GM19035 (cell line): Measurements from ENCODE around the gene POR.
"Not testable (repeated sequence)": the region's sequence is repeated elsewhere in the genome, so short reads cannot be mapped to it uniquely, and the experiment has no call there.

Experiments
- ATAC-seq: cut with Tn5 transposase; IDR thresholded peaks from one replicate; pipeline ENCODE4 v1.9.1; 2021; ENCODE audit not compliant: unreplicated experiment

POR gene

DNA sequence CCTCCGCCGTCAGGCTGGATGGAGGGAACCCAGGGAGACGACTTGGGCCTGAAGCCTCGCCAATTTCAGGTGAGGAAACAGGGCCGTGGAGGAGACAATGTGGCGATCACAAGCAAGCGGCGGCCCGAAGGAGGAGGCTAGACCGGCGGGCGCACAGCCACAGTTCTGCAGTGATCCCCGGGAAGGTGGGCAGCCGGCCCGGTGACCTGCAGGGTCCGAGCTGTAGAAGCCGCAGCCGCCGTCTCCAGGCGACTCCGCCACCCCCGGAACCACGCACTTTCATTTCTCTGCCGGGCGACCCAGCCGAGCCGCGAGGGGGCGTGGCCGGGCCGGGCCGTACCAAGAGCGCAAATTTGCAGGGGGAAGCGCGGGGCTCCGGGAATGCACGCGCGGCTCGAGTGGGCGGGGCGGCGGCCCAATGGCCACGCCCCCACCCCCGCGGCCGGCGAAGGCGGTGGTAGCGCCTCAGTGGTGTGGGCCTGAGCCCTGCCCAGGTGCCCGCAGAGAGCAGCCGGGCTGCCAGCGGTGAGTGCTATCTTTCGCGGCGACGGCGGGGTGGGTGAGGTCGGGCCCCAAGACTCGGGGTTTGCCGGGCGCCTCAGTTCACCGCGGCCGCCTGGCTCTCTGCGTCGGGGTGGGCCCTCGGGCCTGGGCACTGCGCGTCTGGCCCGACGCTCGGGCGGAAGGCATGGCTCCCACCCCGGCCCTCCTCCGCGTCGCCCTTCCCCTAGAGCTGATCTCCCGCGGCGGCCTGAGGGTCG lies at the start of gene POR:
POR (plus strand) TSS at position 501 of the 761 bp plus-strand sequence. CDS start 38,847 bp downstream, outside the sequence.
- ATAC-seq, result peak; percentile 87

DNA sequence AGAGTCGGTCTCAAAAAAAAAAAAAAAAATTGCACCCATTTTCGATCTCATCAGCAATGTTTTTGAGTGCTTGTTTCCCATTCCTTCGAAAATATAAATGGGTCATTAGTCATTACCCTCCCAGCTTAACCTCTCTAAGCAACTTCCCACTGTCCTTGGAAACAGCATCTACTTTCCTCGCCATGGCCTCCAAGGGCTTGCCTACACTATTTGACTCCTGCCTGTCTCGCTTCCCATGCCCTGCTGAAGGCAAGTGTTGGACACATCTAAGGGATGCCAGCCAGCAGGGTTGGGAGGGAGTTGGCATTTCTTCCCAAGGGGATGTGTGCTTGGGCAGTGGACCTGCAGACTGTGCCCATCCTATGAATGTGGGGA lies 48.9 kb upstream of the POR start:
- no peak for ATAC-seq

DNA sequence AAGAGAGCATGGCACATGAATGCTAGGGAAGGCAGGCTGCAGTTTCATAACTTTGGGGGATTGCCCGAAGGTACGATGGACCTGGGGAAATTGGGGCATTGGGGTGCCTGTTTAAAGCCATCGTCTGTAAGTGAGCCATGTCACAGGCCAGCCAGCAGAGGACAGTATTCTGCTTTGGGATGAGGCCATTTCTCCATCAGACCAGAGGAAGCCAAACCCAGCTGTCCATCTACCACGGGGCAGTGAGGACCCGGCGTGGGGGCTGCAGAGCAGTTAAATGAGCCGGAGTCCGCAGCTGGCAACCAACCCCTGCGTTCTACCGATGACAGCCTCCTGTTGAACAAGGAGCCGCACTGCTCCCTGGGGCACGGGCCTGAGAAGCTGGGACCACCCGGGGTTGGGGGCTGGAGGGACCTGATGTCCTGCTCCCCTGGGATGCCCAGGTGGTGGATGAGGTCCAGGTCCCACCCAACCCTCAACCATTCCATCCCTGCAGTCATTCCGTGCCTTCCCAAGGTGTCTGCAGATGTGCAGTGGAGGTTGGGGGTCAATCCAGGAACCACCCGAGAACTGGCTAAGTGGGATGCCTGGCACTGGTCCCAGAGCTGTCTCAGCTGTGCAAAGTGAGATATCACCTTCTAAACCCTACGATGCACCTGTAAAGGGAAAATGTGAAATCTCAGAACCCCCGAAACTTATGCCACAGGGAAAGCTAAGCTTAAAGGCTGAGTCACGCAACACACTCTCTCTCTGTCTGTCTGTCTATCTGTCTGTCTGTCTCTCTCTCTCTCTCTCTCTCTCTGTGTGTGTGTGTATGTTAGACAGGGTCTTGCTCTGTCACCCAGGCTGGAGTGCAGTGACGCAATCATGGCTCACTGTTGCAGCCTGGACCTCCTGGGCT lies 48.2 kb upstream of the POR start:
- no peak for ATAC-seq

DNA sequence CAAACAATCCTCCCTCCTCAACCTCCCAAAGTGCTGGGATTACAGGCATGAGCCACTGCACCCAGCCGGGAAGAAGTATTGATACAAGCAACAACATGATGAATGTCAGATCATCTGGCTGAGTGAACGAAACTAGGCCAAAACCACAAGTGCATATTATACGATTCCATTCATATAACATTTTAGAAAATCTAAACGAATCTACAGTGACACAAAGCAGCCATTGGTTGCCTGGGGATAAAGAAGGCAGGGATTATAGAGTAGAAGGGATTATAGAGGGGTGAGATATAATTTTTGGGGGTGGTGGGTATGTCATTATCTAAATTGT lies 47.6 kb upstream of the POR start:
- no peak for ATAC-seq

DNA sequence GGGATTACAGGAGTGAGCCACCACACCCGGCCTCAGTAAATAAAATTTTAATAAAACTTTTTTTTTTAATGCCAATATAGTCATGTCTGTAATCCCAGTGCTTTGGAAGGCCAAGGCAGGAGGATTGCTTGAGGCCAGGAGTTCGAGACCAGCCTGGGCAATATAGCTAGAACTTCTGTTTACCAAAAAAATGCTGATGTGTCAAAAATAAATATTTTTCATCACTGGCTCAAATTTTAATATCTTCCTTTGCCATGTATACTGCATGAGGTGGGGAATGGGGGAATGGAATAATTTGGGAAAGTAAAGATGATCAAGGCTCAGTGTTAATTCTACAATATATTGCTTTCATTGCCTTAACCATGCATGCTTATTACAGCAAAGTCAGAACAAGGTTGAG lies 46.8 kb upstream of the POR start:
- ATAC-seq, result no peak

DNA sequence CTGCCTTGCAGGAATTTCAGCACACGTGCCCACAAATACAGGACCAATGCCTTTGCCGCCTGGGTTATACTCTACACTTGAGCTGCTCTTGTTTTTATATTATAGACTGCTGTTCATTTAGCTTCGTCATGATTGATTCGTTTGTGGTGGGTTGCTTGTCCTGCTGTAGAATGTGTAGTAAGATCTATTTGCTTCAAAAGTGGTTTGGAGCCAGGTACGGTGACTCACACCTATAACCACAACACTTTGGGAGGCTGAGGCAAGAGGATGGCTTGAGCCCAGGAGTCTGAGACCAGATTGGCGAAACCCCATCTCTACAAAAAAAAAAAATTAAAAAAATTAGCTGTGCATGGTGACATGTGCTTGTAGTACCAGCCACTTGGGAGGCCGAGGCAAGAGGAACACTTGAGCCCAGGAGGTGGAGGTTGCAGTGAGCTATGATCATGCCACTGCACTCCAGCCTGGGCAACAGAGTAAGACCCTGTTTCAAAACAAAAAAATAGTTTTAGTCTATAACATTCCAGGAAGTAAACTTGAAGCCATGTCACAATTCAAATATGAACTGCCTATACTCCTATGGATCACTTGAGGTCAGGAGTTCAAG lies 45.1 kb upstream of the POR start:
- no peak for ATAC-seq

DNA sequence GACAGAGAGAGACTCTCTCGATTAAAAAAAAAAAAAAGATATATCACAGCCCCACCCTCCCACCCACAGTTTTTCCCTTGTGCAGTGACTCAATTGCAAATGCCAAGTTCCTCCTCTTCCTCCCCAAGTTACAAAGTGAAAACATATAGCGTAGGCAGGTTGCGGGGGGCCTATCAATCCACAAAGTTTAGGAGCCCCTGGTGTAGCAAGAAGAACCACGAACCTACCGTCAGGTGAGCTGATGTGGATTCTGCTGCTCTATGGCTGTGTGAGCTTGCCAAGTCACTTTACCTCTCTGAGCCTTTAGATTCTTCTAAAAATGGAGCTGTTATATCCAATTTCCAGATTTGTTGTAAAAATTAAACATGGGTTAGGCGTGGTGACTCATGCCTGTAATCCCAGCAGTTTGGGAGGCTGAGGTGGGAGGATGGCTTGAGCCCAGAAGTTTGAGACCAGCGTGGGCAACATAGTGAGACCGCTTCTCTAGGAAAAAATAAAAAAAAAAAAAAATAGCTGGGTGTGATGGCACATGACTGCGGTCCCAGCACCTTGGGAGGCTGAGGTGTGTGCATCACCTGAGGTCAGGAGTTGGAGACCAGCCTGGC lies 44.3 kb upstream of the POR start:
- no peak for ATAC-seq

DNA sequence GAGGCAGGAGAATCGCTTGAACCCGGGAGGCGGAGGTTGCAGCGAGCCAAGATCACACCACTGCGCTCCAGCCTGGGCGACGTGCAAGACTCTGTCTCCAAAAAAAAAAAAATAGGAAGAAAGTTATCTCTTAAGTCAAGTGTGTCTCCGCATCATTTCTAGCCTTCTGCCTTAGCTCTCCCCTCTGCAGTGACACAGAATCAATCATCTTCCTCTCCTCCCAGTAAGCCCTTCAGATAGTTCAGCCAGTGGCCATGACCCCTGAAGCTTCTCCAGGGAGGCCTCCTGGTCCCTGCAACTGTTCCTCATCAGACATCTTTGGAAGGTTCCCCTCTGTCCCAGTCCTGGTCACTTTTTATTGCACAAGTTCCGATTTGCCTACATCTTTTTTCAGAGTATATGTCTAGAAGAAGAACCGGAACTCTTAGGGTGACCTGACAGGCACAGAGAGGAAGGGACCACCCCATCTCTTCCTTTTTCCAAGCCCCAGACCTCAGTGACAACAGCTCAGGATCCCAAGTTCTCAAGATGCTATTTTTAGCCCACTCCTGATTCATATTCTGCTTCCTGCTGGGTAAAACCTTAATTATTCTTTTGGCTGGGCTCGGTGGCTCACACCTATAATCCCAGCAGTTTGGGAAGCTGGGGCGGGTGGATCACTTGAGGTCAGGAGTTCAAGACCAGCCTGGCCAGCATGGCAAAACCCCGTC lies 42.7 kb upstream of the POR start:
- ATAC-seq, result no peak

DNA sequence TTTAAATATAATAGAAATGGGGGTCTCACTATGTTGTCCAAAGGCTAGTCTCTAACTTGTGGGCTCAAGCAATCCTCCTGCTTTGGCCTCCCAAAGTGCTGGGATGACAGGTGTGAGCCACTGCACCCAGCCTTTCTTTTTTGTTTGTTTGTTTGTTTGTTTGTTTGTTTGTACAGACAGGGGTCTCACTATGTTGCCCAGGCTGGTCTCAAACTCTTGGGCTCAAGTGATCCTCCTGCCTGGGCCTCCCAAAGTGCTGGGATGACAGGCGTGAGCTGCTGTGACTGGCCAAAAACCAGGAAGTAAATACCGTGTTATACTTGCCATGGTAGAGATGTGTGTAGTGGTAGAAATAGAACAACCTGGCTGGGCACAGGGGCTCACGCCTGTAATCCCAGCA lies 40.8 kb upstream of the POR start:
- not testable (repeated sequence) for ATAC-seq

DNA sequence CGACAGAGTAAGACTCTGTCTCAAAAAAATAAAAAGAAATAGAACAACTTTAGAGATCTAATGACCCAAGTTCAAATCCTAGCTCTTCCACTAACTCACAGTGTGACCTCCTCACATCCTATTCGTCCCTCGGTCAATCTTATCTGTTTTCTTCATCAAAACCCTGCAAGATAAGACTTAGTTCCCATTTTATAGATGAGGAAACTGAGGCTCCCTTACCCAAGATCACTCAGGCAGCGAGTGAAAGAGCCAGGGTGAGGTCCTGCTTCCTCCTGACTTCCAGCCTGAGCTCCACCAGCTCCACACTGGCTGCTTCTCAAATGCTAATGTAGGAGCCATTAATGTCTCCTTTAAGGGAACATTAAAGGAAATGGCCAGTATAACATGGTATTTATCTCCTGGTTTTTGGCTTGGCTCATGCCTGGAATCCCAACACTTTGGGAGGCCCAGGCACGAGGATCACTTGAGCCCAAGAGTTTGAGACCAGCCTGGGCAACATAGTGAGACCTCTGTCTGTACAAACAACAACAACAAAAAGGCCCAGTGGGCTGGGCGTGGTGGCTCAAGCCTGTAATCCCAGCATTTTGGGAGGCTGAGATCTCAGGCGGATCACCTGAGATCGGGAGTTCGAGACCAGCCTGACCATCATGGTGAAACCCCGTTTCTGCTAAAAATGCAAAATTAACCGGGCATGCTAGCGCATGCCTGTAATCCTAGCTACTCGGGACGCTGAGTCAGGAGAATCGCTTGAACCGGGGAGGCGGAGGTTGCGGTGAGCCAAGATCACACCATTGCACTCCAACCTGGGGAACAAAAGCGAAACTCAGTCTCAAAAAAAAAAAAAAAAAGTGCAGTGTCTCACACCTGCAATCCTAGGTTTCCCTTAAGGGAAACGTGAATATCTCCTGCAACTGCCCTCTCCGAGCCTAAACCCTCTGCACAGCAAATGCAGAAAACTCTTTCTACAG lies 39.6 kb upstream of the POR start:
- ATAC-seq, result no peak

DNA sequence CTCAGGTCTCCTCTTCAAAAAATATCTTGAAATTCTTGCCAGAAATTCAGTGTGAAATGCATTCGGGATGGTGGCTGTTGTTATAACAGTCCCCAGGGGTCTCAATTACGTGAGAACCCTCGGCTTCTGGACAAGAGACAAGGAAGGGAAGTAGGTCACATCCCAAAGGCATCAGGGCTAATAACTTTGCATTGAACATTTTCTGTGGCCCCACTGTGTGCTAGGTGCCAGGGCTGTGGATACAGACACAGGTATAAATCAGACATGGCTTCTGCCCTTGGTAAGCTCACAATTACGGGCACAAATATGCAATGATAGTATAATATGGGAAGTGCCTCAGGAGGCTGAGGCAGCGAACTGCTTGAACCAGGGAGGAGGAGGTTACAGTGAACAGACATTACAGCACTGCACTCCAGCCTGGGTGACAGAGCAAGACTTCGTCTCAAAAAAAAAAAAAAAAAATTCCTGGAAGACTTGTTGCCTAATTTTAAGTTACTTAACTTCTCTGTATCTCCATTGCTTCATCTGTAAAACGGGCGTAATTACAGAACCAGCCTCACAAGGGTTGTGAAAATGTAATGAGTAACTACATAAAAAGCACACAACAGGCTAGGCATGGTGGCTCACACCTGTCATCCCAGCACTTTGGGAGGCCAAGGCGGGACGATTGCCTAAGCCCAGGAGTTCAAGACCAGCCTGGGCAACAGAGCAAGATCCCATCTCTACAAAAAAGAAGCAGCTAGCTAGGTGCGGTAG lies 38.7 kb upstream of the POR start:
- no peak for ATAC-seq

DNA sequence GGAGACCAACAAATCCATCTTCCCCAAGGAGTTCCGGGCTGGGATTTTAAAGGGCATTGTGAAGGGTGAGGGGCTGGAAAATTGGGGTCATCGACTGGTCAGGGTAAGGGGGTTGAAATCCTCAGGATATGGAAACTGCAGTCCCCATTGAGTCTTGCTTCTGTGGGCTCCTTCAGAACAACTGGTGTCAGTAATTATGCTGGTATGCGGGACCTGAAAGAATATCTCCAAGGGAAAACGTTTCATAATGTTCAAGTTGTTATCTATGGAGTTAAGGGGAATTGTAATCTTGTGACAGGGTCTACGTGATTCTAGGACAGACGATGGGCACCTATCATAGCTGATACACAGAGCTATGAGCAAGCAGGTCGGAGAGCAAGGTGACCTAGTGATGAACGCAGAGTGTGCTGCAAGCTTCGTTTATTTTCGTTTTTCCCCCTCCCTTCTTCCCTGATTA lies 36.6 kb upstream of the POR start:
- ATAC-seq, result peak; percentile 35

DNA sequence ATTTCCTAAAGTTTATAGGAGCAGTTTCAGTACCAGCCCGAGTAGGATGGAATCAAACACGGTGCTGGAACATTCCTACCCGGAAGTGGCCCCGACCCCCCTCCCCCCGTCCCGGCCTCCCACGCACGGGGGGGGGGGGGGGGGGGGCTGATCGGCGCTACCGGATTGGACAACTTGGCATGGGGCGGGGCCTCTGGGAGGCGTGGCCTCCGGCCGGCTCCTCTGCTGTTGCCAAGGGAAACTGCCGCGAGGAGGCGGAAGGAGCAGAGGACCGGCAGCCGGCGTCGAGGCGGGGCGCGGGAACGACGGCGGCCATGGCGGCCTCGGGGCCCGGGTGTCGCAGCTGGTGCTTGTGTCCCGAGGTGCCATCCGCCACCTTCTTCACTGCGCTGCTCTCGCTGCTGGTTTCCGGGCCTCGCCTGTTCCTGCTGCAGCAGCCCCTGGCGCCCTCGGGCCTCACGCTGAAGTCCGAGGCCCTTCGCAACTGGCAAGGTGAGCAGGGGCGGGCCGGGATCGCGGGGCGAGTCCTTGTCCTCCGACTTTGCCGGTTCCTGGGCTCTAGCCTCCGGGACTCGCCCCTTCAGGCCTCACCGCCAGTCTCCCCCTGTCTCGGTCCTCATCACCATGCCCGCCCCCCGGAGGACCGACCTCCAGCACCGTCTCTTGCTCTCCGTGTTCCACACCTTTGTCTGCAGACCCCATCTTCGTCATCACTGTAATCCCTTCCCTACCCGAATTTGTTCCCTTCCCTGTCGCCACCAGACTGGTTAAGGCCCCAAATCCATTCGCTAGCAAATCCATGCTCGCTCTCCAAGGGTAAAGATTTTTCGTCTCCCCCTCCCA lies 36.0 kb upstream of the POR start, which contains the start of gene RHBDD2:
RHBDD2 (plus strand) TSS at position 266 of the 843 bp plus-strand sequence; CDS start at position 315, 49 bp downstream.
- ATAC-seq, result peak; percentile 94

DNA sequence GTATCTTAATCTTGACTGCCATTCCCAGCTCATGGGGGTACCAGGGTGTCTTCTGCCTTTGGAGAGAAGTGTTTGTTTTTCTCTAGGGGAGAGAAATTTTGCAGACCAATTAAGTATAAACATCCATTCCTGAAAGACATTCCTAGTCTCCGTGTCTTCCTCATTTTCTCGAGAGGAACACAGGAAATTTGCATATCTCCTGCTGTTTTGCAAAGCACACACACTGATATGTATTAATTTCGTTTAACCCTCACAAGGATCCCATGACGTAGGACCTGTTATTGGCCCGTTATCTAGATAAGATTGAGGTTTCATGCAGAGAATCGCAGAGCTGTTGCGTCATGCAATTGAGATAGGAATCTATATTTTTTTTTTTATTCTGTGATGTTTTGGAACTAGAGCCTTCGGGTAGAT lies 35.2 kb upstream of the POR start:
- ATAC-seq, result no peak

DNA sequence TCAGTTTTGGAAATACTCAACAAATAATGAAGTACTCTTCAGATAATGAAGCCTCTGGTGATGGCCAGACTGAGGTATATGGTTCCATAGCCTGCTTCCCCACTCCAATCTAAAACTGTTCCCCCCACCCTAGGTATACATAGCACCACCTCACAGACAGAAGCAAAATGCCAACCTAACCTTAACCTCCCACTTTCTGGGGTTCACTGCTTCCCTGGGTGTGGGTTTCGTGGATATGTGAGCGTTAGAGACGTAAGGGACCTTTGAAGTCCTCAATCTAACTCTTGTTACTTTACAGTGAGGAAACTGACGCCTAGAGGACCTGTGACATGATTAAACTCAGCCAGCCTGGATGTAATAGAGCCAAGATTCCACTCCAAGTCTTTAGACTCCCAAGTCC lies 34.7 kb upstream of the POR start:
- ATAC-seq, result no peak

DNA sequence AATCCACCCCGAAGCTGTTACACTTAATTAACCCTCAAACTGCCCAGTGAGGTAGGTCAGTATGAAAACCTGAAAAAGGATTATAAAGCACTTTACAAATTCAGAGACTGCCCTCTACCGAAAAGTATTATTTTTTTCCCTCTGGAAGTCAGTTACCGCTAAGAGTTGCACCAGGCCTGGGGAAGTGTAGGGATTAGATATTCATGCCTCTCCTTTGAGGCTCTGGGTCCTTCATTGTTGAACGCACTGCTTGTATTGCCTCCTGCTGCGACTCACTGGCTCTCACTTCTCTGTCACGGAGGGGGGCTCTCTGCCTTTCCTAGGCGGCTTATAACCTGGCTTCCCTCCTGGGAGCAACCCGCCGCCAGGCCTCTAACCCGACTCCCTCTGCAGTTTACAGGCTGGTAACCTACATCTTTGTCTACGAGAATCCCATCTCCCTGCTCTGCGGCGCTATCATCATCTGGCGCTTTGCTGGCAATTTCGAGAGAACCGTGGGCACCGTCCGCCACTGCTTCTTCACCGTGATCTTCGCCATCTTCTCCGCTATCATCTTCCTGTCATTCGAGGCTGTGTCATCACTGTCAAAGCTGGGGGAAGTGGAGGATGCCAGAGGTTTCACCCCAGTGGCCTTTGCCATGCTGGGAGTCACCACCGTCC lies 33.4 kb upstream of the POR start:
- ATAC-seq, result no peak

DNA sequence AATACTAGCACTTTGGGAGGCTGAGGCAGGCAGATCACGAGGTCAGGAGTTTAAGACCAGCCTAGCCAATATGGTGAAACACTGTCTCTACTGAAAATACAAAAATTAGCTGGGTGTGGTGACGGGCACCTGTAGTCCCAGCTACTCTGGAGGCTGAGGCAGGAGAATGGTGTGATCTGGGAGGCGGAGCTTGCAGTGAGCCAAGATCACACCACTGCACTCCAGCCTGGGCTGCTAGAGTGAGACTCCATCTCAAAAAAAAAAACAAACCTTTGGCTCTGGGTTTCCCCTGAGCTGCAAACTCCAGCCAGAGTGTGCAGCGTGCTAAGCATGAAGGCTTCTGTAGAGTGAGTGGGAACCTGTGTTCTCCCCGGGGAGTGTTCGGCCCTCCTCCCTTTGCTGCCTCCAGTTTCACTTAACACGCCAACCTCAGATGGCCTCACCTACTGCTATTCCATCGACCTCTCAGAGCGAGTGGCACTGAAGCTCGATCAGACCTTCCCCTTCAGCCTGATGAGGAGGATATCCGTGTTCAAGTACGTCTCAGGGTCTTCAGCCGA lies 31.6 kb upstream of the POR start:
- ATAC-seq, result not testable (repeated sequence)
